A549 (cell line): ENCODE data around the gene PNPO.

Source experiments
- EP300 ChIP-seq, 2 experiments: fragments of >200 bp; sonication (Bioruptor Twin); formaldehyde crosslinking; IDR thresholded peaks; 2 replicates in 1 of 2; 3 replicates in 1 of 2; pipeline ENCODE4 v1.6.1; 2016 to 2017
- FOSL2 ChIP-seq, 2 experiments: fragments of 450-650 bp in 1 of 2; fragments of >200 bp in 1 of 2; sonication (Bioruptor Twin) in 1 of 2; formaldehyde crosslinking; IDR thresholded peaks; 2 replicates each; pipeline versions ENCODE4 v1.5.0 to v1.6.1; 2016 to 2020; ENCODE audit warnings: mild to moderate bottlenecking in 1 of 2, moderate library complexity in 1 of 2
- GATA3 ChIP-seq: IDR thresholded peaks from 2 replicates; pipeline ENCODE4 v1.6.1; 2012; ENCODE audit warnings: borderline replicate concordance
- HDAC2 ChIP-seq: fragments of 200-600 bp; sonication (generic); IDR thresholded peaks from 2 replicates; pipeline ENCODE4 v1.6.1; 2016
- KDM5A ChIP-seq: fragments of 200-600 bp; sonication (generic); IDR thresholded peaks from 2 replicates; pipeline ENCODE4 v1.6.1; 2016; ENCODE audit warnings: antibody characterized with exemption, mild to moderate bottlenecking
- POLR2A ChIP-seq: IDR thresholded peaks from 2 replicates; pipeline ENCODE4 v1.6.1; 2012; ENCODE audit warnings: mild to moderate bottlenecking, low read length
- RAD21 ChIP-seq, 2 experiments: fragments of >200 bp in 1 of 2; sonication (Bioruptor Twin) in 1 of 2; formaldehyde crosslinking in 1 of 2; IDR thresholded peaks in 1 of 2; conservative IDR thresholded peaks in 1 of 2; 2 replicates in 1 of 2; 3 replicates in 1 of 2; pipeline ENCODE4 v1.6.1; 2012 to 2018; ENCODE audit warnings: inconsistent platforms in 1 of 2
- TP53 ChIP-seq: fragments of 250-450 bp; sonication (Bioruptor Pico); IDR thresholded peaks from 2 replicates; pipeline ENCODE4 v1.5.0; 2021; ENCODE audit warnings: mild to moderate bottlenecking, moderate library complexity
- ZNF302 ChIP-seq: fragments of 250-450 bp; sonication (Bioruptor Pico); IDR thresholded peaks from 2 replicates; pipeline ENCODE4 v1.9.0; 2021; ENCODE audit warnings: inconsistent platforms, mild to moderate bottlenecking, moderate library complexity
- TF ChIP-seq, protein P1 (sequence below): IDR thresholded peaks from 2 replicates; pipeline ENCODE4 v1.6.1; 2012
- TF ChIP-seq, protein P2 (sequence below): fragments of >200 bp; sonication (Bioruptor Twin); formaldehyde crosslinking; IDR thresholded peaks from 3 replicates; pipeline ENCODE4 v1.5.1; 2016

GRCh38 chr17:47994724-47995123 is 53.4 kb downstream of the PNPO start:
- TF ChIP-seq, protein P1, sequence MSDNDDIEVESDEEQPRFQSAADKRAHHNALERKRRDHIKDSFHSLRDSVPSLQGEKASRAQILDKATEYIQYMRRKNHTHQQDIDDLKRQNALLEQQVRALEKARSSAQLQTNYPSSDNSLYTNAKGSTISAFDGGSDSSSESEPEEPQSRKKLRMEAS = no peak
- TF ChIP-seq, protein P2, sequence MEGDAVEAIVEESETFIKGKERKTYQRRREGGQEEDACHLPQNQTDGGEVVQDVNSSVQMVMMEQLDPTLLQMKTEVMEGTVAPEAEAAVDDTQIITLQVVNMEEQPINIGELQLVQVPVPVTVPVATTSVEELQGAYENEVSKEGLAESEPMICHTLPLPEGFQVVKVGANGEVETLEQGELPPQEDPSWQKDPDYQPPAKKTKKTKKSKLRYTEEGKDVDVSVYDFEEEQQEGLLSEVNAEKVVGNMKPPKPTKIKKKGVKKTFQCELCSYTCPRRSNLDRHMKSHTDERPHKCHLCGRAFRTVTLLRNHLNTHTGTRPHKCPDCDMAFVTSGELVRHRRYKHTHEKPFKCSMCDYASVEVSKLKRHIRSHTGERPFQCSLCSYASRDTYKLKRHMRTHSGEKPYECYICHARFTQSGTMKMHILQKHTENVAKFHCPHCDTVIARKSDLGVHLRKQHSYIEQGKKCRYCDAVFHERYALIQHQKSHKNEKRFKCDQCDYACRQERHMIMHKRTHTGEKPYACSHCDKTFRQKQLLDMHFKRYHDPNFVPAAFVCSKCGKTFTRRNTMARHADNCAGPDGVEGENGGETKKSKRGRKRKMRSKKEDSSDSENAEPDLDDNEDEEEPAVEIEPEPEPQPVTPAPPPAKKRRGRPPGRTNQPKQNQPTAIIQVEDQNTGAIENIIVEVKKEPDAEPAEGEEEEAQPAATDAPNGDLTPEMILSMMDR = no peak
- no peak for TF ChIP-seq FOSL2 (IDR thresholded peaks at IDR 0.05)
- no peak for TF ChIP-seq FOSL2 (CRISPR knock-in tag; IDR thresholded peaks at IDR 0.05)
- no peak for TF ChIP-seq EP300 (IDR thresholded peaks at IDR 0.05)
- TF ChIP-seq RAD21 (conservative IDR thresholded peaks at IDR 0.05 in 1 of 2, IDR thresholded peaks at IDR 0.05 in 1 of 2) = no peak
- TF ChIP-seq KDM5A = no peak
- TF ChIP-seq POLR2A = no peak
- TF ChIP-seq GATA3 = no peak
- TF ChIP-seq TP53 (CRISPR knock-in tag) = no peak
- no peak for TF ChIP-seq HDAC2
- no peak for TF ChIP-seq ZNF302 (CRISPR knock-in tag)
